Psoas muscle (tissue), 8 donors: ENCODE data around the gene TMEM121B. TPM values are rescaled to one million over a fixed set of nuclear protein-coding genes. Genes with fewer than 3 reads are reported as not detected.

Experiments
- ATAC-seq, 4 donors: fragments of 200-7000 bp; cut with Tn5 transposase; one replicate each; pipeline ENCODE4 v1.9.1; 2020; ENCODE audit warnings: moderate library complexity in 3 of 4, mild to moderate bottlenecking in 2 of 4
- DNase-seq, 2 donors: peaks; one replicate each; pipeline ENCODE4 v3.0.0-alpha.2; 2020
- H3K27ac ChIP-seq: fragments of 200-600 bp; one replicate; pipeline ENCODE4 v1.8.0; 2022
- H3K27me3 ChIP-seq, 3 donors: fragments of 200-600 bp in 1 of 3; one replicate each; pipeline versions ENCODE4 v1.6.1 to v1.8.0; 2013 to 2022; ENCODE audit warnings: low read length in 2 of 3, mild to moderate bottlenecking in 2 of 3, moderate library complexity in 1 of 3; ENCODE audit not compliant: insufficient read depth in 3 of 3
- H3K36me3 ChIP-seq, 2 donors: fragments of 200-600 bp in 1 of 2; one replicate each; pipeline versions ENCODE4 v1.6.1 to v1.8.0; 2013 to 2022; ENCODE audit warnings: low read depth in 1 of 2, mild to moderate bottlenecking in 1 of 2, moderate library complexity in 1 of 2; ENCODE audit not compliant: insufficient read depth in 1 of 2
- H3K4me1 ChIP-seq: fragments of 200-600 bp; one replicate; pipeline ENCODE4 v1.8.0; 2022
- H3K4me3 ChIP-seq: fragments of 200-600 bp; one replicate; pipeline ENCODE4 v1.8.0; 2022; ENCODE audit warnings: mild to moderate bottlenecking
- H3K9me3 ChIP-seq: fragments of 200-600 bp; one replicate; pipeline ENCODE4 v1.8.0; 2022
- WGBS, 3 donors: extraction: QIAGEN DNeasy Blood & Tissue Kit; methylation state at CpG; one replicate each; pipeline versions ENCODE4 v1.1.6 to v1.1.7; 2013; 5-methylcytosine and 5-hydroxymethylcytosine counted together
- intact Hi-C, 2 donors: fragments of 100-400 bp; cut with DNase I; formaldehyde crosslinking; loops; one replicate each; pipeline versions ENCODE4 v1.11.0 to v1.14.2; 2022
- polyA plus RNA-seq, 3 donors: library from polyadenylated mRNA; stranded (reverse); fragments of 200-250 nt; gene quantifications; one replicate each; pipeline ENCODE4 v1.2.3, GENCODE V29; 2013
- total RNA-seq, 4 donors: library from RNA; stranded (reverse); fragmentation: NEBNext Ultra II Directional in 2 of 4; extraction: Animal tissue kit (Norgen Biotek cat#: 25700) in 2 of 4; gene quantifications; one replicate each; pipeline versions ENCODE4 v1.2.1 to v1.2.4, GENCODE V29; 2021 to 2023
- TF ChIP-seq, protein P1 (sequence below): fragments of 200-600 bp; IDR thresholded peaks from one replicate; pipeline ENCODE4 v1.8.0; 2022; ENCODE audit warnings: antibody characterized with exemption
- donor health status: healthy with polysubstance abuse.
- donor health status: DM: no; HTN: no; CAD: no; lungs with moderate emphysema.
- donor health status: Bipolar disorder and iron deficiency.
- donor health status: healthy.
- donor health status: DM: yes; HTN: yes; CAD: no.
- donor health status: DM: no; HTN: no; CAD: no.
- donor health status: DM: no; HTN: no; CAD: no.
- donor health status: DM: yes; HTN: yes; CAD: no.

Gene TMEM121B
- total and polyA plus RNA-seq, 7 donors: 0.03 to 0.80 (median 0.28) TPM

DNA sequence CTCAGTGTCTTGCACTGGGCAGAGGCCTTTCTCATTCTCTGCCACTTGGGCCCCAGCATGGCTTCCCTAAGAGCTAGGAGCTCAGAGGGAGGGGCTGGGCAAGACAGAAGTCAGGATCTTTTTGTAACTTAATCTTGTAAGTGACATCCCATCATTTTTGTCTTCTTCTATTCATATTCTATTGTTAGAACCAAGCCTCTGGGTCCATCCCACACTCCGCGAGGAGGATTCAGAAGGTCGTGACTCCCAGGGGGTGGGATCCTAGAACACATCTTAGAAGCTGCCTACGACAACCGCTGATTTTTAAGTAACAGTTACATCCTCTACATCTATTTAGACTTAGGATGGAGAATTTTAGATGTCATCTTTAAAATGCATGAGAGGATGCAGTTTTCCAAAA is 37.9 kb downstream of the TMEM121B start:
- H3K9me3 ChIP-seq: no peaks in the 10 kb centered on the region
- intact Hi-C loops: no loop called here
- H3K27ac ChIP-seq: no peak overlapping the region
- DNase-seq: no peak
- no peak overlapping the region for H3K4me3 ChIP-seq
- WGBS, 3 donors: 92 to 96% (median 93%) methylated on average over 5 of the region's 5 CpGs
- H3K36me3 ChIP-seq: no peaks in the 10 kb centered on the region
- TF ChIP-seq, protein P1, sequence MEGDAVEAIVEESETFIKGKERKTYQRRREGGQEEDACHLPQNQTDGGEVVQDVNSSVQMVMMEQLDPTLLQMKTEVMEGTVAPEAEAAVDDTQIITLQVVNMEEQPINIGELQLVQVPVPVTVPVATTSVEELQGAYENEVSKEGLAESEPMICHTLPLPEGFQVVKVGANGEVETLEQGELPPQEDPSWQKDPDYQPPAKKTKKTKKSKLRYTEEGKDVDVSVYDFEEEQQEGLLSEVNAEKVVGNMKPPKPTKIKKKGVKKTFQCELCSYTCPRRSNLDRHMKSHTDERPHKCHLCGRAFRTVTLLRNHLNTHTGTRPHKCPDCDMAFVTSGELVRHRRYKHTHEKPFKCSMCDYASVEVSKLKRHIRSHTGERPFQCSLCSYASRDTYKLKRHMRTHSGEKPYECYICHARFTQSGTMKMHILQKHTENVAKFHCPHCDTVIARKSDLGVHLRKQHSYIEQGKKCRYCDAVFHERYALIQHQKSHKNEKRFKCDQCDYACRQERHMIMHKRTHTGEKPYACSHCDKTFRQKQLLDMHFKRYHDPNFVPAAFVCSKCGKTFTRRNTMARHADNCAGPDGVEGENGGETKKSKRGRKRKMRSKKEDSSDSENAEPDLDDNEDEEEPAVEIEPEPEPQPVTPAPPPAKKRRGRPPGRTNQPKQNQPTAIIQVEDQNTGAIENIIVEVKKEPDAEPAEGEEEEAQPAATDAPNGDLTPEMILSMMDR: no peak
- no peak for ATAC-seq
- peaks cover 0 to 26% (median 11%) of the 10 kb centered on the region in 3 donors for H3K27me3 ChIP-seq
- no peaks in the 10 kb centered on the region for H3K4me1 ChIP-seq

DNA sequence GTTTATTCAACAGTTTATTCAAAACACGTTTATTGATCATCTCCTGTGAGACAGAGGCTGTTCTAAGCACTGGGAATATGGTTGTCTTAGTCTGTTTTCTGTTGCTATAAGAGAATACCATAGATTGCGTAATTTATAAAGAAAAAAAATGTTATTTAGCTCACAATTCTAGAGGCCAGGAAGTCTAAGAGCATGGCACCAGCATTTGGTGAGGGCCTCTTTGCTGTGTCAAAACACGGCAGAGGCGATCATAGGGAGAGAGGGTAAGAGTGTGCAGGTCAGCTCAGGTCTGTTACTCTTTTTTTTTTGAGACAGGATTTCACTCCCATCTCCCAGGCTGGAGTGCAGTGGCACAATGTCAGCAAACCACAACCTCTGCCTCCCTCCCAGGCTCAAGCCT is 41.6 kb downstream of the TMEM121B start:
- no peaks in the 10 kb centered on the region for H3K9me3 ChIP-seq
- H3K4me1 ChIP-seq: no peaks in the 10 kb centered on the region
- intact Hi-C loops: loop anchor here in 1 of 2 donors (5.0 to 10.0 kb wide), 2 partner anchors 88 to 425 kb away; no protein-coding TSS in a partner anchor
- H3K4me3 ChIP-seq: no peak overlapping the region
- DNase-seq (no peak), ATAC-seq (no peak)
- TF ChIP-seq, protein P1: no peak
- 80 to 88% (median 87%) methylated on average over 4 of the region's 4 CpGs for WGBS, 3 donors
- no peaks in the 10 kb centered on the region for H3K36me3 ChIP-seq
- no peak overlapping the region for H3K27ac ChIP-seq
- peaks cover 0 to 11% (median 1%) of the 10 kb centered on the region in 3 donors for H3K27me3 ChIP-seq

DNA sequence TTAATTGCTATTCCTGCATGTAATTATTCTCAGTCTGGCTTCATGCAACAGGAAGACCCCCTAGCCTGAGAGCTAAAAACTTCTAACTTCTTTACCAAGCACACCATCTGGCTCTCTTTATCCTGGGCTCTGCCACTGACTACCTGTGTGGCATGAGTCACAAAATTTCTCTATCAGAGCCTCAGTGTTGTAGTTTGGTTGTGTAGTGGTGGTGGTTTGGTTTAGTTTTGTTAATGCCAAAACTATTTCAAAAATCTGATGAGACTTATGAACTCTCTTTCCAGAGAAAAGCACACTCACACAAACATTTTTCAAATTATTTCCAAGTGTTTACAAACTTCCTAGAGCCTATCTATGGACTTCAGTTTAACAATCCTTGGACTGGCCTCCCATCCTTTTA is 43.9 kb downstream of the TMEM121B start:
- H3K27me3 ChIP-seq: no peaks in the 10 kb centered on the region
- ATAC-seq: no peak
- H3K9me3 ChIP-seq: no peaks in the 10 kb centered on the region
- H3K4me1 ChIP-seq: no peaks in the 10 kb centered on the region
- H3K4me3 ChIP-seq: no peak overlapping the region
- intact Hi-C loops: loop anchor here in 1 of 2 donors (5.0 to 10.0 kb wide), 2 partner anchors 90 to 428 kb away; no protein-coding TSS in a partner anchor
- no peak for DNase-seq
- no peaks in the 10 kb centered on the region for H3K36me3 ChIP-seq
- H3K27ac ChIP-seq: no peak overlapping the region
- TF ChIP-seq, protein P1: no peak

DNA sequence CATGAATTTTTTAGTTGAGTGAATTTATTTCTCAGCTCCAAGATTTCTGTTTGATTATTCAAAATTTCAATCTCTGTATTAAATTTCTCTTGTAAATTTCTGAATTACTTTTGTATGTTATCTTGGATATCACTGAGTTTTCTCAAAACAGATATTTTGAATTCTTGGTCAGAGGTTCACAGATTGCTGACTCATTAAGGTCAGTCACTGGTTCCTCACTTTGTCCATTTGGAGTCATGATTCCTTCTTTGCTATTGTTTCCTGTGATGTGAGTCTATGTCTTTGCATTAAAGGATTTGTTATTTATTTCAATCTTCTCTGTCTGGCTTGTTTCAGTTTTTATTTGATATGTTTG is 46.5 kb downstream of the TMEM121B start:
- no peak overlapping the region for H3K4me3 ChIP-seq
- TF ChIP-seq, protein P1: no peak
- peak in 2 of 4 donors; percentile 16 to 22 for ATAC-seq
- intact Hi-C loops: loop anchor here in 1 of 2 donors (5.0 to 10.0 kb wide), 2 partner anchors 93 to 430 kb away; no protein-coding TSS in a partner anchor
- H3K9me3 ChIP-seq: no peaks in the 10 kb centered on the region
- H3K27ac ChIP-seq: no peak overlapping the region
- DNase-seq: no peak
- H3K36me3 ChIP-seq: no peaks in the 10 kb centered on the region
- no peaks in the 10 kb centered on the region for H3K4me1 ChIP-seq
- no peaks in the 10 kb centered on the region for H3K27me3 ChIP-seq

DNA sequence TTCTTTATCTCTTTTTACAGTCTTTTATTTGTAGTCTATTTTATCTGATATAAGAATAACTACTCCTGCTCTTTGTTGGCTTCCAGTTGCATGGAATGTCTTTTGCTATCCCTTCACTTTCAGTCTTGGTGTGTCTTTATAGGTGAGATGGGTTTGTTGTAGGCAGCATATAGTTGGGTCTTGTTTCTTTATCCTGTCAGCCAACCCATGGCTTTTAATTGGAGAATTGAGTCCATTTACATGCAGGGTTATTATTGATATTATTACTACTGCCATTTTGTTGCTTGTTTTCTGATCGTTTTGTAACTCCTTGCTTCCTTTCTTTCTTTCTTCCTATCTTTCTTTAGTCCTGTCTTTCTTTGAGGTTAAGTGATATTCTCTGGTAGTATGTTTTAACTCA is 48.3 kb downstream of the TMEM121B start:
- Histone ChIP-seq H3K36me3 (no peaks in the 10 kb centered on the region), H3K4me3 (no peak overlapping the region), H3K4me1 (no peaks in the 10 kb centered on the region), H3K27me3 (no peaks in the 10 kb centered on the region), H3K27ac (no peak overlapping the region), H3K9me3 (no peaks in the 10 kb centered on the region)
- ATAC-seq: no peak
- 71 to 83% (median 80%) methylated on average over 1 of the region's 1 CpG for WGBS, 3 donors
- DNase-seq: no peak
- intact Hi-C loops: loop anchor here in 1 of 2 donors (10.0 kb wide), 1 partner anchor 432 kb away; no protein-coding TSS in a partner anchor
- TF ChIP-seq, protein P1: no peak
